NCI-H2227 (cell line): Measurements from ENCODE around the gene KCTD11.
"Not testable (repeated sequence)": the region's sequence is repeated elsewhere in the genome, so short reads cannot be mapped to it uniquely, and the experiment has no call there.

Experiments used
- DNase-seq: peaks from one replicate; lab custom pipeline; 2025; ENCODE audit not compliant: unreplicated experiment; lab: John Stamatoyannopoulos, UW

The KCTD11 gene

DNA sequence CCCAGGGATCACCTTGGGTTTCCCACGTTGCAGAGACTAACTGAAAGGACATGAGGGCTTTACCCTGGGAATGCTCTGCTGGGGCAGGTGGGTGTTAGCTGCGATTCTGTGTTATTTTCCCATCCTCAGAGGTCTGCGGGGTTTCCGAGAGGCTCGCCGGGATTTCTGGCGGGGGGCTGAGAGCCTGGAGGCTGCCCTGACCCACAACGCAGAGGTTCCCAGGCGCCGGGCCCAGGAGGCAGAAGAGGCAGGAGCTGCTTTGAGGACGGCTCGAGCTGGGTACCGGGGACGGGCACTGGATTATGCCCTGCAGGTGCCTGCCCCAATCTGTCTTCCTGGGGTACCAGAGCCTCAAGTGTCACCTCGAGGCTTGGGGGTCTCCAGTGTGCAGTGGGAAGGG lies 8.7 kb upstream of the KCTD11 start:
- no peak for DNase-seq

DNA sequence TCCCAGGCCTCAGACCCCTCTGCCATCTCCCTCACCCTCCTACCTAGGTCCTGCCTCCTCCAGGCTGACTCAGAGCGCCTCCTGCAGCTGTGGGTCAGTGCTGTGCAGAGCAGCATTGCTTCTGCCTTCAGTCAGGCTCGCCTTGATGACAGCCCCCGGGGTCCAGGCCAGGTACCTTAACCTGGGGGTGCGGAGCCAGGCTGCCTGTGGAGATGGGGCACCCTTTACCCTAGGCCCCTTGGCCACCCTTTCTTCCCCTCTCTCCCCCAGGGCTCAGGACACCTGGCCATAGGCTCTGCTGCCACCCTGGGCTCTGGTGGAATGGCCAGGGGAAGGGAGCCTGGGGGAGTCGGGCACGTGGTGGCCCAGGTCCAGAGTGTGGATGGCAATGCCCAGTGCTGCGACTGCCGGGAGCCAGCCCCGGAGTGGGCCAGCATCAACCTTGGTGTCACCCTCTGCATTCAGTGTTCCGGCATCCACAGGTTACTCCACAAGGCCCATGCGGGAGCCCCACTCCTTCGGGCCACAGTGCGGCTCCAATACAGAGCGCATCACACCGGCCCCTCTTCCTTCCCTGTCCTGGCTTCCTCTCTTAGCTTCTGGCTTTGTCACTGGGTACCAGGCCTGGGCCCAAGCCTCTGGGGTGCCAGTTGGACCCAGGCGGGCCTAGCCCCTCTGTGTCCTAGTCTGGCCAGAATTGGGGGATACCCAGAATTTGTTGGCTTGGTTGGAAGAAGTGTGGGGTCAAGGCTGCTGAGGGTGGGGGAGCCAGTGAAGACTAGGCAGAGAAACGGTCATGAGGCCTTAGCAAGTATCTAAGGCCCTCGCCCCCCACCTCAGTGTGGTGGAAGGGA lies 5.0 kb upstream of the KCTD11 start:
- DNase-seq: no peak

DNA sequence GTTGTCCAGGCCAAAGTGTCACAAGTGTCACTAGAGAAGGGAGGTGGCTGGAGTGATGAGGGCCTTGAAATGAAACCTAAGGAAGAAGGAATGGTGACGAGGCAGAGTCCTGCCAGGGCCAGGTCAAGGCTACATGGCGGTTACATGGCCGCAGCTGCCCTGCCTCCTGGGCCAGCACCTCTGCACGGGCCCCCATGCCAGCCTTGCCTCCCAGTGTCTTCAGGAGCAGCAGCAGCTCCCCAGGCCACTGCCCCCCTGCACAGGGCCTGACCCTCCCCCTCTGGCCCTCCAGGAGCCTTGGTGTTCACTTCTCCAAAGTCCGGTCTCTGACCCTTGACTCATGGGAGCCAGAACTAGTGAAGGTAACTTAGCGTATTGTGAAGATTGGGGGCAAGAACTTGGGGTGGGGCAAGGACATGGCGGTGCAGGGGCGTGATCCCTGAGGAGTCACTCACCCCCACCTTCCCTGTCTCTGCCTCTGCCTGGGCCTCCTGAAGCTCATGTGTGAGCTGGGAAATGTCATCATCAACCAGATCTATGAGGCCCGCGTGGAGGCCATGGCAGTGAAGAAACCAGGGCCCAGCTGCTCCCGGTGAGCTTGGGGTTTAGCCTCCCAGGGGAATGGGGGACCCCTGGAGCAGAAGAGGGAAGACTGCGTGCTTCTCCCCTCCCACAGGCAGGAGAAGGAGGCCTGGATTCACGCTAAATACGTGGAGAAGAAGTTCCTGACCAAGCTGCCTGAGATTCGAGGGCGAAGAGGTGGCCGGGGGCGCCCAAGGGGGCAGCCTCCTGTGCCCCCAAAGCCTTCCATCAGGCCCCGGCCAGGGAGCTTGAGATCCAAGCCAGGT lies 4.1 kb upstream of the KCTD11 start:
- no peak for DNase-seq

DNA sequence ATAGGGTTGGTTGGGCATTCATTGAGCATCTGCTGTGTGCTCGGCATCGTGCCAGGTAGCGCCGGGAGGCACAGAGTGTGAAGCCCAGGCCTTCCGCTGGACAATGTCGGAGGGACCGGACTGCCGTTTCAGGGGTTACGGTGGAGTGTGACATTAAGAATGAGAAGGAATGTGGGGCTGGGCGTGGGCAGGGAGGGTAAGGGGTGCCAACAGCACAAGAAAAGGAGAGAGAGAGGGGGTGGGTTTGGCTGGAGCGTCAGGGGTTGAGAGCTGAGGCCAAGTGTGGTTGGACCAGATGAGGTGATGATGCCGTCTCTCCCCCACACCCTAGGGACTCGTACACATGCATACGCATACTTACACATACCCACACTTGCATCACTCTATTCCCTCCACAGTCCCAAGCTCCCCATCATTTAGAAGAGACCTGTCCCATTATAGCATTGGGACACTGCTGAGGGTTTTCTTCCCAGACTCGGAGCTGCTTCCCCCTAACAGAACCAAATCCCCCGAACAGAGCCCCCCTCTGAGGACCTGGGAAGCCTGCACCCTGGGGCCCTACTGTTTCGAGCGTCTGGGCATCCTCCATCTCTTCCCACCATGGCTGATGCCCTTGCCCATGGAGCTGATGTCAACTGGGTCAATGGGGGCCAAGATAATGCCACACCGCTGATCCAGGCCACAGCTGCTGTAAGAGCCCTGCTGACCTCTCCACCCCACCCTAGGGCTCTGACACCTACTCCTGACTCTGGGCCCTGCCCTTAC lies 3.3 kb upstream of the KCTD11 start:
- no peak for DNase-seq

DNA sequence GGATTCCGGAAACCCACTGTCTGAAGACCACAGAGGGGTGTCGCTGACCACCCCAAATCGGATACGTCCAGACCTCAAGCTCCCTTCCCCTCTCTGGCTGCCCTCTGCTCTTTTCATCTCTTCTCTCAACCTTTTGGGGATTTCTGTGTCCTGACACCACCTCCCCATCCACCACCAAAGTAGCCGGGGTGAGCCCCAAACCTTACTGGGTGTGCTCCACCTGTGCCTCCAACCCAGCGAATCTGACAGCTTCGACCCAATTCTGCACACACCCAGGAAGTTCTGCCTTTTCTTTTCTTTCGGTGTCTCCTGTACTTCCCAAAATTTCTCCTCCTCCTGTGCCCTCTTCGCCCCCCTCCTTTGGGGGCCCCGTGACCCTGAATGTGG lies 534 bp downstream of the KCTD11 start:
- no peak for DNase-seq

DNA sequence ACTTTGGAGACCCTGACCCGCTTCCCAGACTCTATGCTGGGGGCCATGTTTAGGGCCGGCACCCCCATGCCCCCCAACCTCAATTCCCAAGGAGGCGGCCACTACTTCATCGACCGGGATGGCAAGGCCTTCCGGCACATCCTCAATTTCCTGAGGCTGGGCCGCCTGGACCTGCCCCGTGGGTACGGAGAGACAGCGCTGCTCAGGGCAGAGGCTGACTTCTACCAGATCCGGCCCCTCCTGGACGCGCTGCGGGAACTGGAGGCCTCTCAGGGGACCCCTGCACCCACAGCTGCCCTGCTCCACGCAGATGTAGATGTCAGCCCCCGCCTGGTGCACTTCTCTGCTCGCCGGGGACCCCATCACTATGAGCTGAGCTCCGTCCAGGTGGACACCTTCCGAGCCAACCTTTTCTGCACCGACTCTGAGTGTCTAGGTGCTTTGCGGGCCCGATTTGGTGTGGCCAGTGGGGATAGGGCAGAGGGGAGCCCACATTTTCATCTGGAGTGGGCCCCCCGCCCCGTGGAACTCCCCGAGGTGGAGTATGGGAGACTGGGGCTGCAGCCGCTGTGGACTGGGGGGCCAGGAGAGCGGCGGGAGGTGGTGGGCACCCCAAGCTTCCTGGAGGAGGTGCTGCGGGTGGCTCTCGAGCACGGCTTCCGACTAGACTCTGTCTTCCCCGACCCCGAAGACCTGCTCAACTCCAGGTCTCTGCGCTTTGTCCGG lies 1.1 kb downstream of the KCTD11 start:
- DNase-seq: no peak

DNA sequence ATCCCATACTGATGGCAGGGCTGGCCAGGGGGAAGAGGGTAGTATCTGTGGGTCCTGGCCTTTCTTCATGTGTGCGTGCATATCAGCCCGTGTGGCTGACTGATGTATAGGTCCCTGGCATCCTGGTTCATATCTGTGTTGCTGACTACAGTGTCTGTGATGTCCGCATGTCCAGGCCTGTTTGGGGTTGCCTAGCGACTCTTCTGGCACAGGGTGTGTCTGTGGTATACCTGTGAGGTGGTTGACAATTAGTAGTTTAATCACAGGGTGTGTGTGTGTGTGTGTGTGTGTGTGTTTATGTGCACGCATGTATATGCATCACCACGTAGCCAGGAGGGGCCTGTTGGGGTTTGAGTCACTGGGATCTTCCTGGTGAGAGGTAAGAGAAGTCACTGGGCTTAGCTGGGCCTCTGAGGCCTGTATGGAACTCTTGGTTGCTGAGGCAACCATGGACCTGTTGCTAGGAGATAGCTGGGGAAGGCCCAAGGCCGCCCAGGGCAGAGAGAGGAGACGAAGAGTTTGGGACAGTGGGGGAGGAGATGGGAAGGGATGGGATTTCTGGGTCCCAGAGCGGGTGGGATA lies 2.4 kb downstream of the KCTD11 start:
- peak; percentile 11 for DNase-seq

DNA sequence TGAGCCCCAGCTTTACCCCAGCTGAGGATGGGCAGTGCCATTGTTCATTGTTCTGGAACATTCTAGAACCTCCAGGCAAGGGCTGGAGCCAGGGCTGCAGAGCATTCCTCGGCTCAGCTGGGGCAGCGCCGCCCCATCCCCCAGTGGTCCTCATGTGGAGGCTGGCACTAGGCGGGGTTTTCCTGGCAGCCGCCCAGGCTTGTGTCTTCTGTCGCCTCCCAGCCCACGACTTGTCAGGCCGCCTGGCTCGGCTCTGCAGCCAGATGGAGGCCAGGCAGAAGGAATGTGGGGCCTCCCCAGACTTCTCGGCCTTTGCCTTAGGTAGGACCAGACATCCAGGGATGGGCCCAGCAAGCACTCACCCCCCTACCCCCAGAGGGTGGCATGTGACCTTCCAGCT lies 3.1 kb downstream of the KCTD11 start, which contains the start of gene TMEM95:
TSS of gene TMEM95 (plus strand) at position 104 of the 400 bp plus-strand sequence. CDS start at position 153, 49 bp downstream.
- DNase-seq: peak; percentile 8

DNA sequence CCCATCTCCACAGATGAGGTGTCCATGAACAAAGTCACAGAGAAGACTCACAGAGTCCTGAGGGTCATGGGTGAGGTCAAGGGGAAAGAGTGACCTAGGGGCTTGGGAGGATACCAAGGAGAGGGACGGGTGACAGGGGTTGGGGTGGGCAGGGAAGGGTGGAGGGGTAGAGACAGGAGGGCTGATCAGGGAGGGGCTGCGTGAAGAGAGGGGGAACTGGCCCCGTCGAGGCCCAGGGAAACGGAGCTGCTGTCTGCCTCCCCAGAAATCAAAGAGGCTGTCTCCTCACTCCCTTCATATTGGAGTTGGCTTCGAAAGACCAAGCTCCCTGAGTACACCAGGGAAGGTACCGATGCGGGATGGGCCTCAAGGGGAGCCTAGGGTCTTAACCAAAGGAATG lies 3.6 kb downstream of the KCTD11 start:
- DNase-seq: no peak

DNA sequence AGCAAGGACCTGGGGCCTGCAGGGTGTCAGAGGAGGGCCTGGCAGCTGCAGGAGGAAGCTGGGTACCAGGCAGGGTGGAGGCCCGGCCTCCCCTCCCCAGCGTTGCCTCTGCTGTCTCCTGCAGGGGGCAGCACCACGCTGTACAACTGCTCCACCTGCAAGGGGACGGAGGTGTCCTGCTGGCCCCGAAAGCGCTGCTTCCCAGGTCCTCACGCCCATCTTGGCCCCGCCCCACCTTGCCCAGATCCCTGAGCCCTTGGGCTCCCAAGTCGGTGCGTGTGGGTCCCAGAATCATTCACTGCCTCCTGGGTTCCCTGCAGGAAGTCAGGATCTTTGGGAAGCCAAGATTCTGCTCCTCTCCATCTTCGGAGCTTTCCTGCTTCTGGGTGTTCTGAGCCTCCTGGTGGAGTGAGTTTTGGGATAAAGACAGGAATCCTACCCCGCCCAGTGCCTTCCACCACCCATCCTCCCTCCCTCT lies 4.1 kb downstream of the KCTD11 start:
- DNase-seq: peak; percentile 19

DNA sequence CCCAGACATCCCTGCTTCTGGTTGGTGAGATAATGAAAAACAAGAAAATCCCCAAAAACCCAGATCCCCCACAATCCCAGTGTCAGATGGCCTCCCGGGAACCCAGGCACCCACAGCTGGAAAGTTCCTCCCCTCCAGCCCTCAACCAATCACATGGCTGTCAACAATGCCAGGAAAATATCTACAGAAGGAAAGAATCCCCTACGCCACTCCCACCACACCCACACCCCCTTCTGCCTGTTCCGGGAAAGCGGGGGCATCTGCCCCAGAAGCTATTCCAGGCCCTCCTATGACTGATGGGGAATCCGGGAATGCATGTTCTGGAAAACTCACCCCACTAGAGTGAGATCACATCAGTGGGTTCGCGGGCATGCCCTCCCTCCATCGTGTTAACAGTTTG lies 4.8 kb downstream of the KCTD11 start:
- no peak for DNase-seq

DNA sequence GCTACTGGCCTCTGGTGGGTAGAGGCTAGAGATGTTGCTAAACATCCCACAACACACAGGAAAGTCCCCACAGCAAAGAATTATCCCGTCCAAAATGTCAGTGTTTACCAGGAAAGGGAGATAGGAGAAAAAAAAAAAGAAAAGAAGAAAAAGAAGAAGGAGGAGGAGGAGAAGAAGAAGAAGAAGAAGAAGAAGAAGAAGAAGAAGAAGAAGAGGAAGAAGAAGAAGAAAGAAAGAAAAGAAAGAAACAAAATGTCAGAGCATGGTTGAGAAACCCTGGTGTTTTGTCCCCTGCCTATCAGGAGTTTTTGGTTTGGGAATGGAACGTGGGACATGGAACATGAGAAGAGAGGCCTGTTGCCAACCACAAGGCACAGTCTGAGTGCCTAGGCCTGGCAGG lies 5.4 kb downstream of the KCTD11 start:
- no peak for DNase-seq

DNA sequence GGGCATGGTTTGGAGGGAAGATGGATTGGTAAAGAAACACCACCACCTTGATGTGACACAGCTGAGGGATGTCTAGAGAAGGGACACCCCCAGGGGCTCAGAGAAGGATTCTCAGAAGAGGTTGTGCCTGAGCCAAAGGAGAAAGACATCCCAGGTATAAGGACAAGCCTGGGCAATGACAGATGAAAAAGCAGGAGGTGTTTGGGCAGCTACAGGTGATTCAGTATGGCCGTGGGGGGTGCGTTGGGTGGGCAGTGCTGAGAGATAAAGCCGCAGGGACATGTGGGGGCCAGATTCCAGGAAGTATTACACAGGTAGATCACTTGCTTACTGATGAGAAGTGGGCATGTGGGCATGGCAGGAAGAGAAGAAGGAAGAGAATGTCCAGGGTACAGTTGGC lies 9.9 kb downstream of the KCTD11 start:
- no peak for DNase-seq

DNA sequence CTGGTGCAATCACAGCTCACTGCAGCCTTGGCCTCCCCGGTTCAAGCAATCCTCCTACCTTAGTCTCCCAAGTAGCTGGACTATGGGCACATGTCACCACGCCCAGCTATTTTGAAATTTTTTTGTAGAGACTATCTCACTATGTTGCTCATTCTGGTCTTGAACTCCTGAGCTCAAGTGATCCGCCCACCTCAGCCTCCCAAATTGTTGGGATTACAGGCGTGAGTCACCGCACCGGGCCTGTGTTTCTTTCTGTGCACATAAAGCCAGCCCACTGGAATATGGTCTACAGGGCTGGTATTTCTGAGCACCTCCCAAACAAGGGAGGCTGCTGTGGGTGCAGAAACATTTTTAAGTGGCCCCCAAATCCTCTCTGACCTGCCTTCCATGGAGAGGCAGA lies 11.3 kb downstream of the KCTD11 start:
- DNase-seq: no peak

DNA sequence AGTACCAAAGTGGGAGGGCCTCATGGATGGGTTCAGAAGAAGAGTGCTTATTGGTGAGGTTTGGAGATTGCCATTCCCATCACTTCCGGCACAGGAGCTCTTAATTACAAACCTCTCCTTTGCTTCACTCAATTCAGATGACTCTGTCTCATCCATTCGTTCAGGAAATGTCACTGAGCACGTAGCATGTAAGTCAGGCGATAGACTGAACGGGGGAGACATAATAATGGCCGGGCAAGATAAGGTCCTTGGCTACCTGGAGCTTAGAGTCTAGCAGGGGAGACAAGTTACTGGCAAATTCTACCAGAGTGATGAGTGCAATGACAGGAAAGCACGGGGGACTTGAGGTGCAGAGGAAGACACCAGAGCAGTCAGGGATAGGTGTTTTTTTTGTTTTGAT lies 14.0 kb downstream of the KCTD11 start:
- DNase-seq: not testable (repeated sequence)

DNA sequence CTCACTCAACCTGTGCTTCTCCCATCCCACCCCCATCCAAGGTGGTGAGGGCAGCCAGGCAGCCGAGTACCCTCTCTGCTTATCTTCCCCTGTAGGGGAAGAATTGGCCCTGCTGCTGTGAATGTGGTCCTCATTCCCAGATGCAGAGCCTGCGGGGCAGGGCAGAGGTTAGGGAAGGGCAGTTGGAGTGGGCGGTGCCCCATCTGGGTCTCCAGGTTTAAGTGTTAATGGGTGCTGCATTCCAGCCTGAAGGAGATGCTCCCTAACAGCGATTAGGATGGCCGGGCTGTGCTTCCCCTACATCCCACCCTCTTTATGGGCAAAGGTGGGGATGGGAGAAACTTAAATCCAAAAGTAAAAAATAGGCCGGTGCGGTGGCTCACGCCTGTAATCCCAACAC lies 15.1 kb downstream of the KCTD11 start:
- DNase-seq: no peak

DNA sequence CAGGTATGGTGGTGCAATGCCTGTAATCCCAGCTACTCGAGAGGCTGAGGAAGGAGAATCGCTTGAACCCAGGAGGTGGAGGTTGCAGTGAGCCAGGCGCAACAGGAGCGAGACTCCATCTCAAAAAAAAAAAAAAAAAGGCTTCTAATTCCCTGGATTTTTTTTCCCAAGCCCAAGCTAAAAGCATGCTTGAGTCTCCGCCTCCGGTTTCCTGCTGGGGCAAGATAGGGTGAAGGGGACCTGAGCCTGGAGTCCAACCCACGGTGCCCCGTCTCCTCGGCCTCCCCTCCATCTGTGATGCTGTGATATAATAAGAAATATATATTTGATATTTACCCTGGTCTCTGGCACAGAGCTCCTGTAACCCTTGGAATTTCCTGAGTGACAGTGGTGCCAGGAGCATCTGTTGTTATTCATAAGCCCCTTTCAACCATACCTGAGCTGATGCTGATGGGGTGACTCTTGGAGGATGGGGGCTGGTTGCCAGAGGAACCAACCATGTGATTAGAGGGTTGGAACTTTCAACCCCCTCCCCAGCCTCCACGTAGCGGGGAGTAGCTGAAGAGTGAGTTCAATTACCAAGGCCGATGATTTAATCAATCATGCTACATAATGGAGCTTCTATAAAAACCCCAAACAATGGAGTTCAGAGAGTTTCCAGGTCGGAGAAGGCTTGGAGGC lies 16.1 kb downstream of the KCTD11 start:
- peak; percentile 4 for DNase-seq

DNA sequence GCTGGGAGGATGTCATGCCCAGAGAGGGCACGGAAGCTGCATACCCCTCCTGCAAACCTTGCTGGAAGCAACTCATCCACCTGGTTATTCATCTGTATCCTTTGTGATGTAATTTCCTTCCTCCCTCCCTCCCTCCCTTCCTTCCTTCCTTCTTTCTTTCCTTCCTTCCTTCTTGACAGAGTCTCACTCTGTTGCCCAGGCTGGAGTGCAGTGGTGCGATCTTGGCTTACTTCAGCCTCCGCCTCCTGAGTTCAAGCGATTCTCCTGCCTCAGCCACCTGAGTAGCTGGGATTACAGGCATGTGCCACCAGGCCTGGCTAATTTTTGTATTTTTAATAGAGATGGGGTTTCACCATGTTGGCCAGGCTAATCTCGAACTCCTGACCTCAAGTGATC lies 16.6 kb downstream of the KCTD11 start:
- not testable (repeated sequence) for DNase-seq

DNA sequence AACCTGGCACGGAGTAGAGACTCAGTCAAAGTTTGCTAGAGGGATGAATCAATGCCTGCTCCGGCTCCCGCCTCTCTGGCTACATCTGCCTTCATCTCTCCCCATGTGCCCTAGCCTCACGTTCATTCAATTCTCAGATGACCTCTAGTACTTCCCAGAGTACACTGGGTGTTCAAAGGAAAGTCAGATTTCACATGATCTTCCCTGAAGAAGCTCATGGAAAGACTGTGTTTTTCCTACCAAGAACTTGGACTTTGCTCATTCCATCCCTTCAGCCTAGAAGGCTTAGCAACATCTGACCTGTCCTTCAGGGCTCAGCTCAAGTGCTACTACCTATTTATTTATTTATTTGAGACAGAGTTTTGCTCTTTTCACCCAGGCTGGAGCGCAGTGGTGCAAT lies 17.9 kb downstream of the KCTD11 start:
- no peak for DNase-seq

DNA sequence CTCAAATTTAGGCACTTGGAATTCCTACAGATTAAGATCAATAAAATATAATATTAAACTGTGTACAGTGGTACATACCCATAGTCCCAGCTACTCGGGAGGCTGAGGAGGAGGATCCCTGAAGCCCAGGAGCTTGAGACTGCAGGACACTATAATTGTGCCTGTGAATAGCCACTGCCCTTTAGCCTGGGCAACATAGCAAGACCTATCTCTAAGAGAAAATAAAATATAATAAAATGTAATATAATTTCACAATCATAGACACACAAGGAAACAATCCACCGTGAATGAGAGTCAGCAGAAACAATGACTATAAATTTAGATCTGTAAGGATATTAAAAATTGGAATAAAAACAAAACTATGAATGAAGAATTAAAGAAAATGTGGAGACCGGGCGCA lies 18.9 kb downstream of the KCTD11 start:
- no peak for DNase-seq
